Activated CD8-positive, alpha-beta T cell treated with anti-CD3 and anti-CD28 coated beads, Interleukin-2, amount 10 ng/mL, durations not matched to agents 7 days and 5 days (primary cell): ENCODE data around the gene CTSK. TPM values are rescaled to one million over a fixed set of nuclear protein-coding genes. Genes with fewer than 3 reads are reported as not detected.
"Not testable (repeated sequence)": the region's sequence is repeated elsewhere in the genome, so short reads cannot be mapped to it uniquely, and the experiment has no call there.

Experiments used
- ATAC-seq: fragments of 150-1000 bp; cut with Tn5 transposase; one replicate; pipeline ENCODE4 v1.10.0; 2021; ENCODE audit warnings: moderate library complexity
- CTCF ChIA-PET: fragments of 350-600 bp; sonication (Branson Sonifier 250); formaldehyde crosslinking; loops from one replicate; lab custom pipeline; 2021; ENCODE audit warnings: antibody characterized with exemption; lab: Charles Lee
- POLR2A ChIA-PET: fragments of 350-600 bp; sonication (Branson Sonifier 250); formaldehyde crosslinking; loops from one replicate; lab custom pipeline; 2021; ENCODE audit warnings: antibody characterized with exemption; lab: Charles Lee
- DNase-seq: peaks from one replicate; pipeline ENCODE4 v3.0.0-alpha.2; 2020
- H3K27ac Mint-ChIP-seq: one replicate; pipeline ENCODE4 v1.8.0; 2021; ENCODE audit warnings: mild to moderate bottlenecking, mixed read lengths
- H3K27me3 Mint-ChIP-seq: one replicate; pipeline ENCODE4 v1.8.0; 2021; ENCODE audit warnings: low read depth, mixed read lengths
- H3K36me3 Mint-ChIP-seq: one replicate; pipeline ENCODE4 v1.8.0; 2021; ENCODE audit warnings: low read depth, mixed read lengths
- H3K4me1 Mint-ChIP-seq: one replicate; pipeline ENCODE4 v1.8.0; 2021; ENCODE audit warnings: low read depth, mixed read lengths
- H3K4me3 Mint-ChIP-seq: one replicate; pipeline ENCODE4 v1.8.0; 2021; ENCODE audit warnings: mild to moderate bottlenecking, mixed read lengths
- H3K9me3 Mint-ChIP-seq: one replicate; pipeline ENCODE4 v1.8.0; 2022; ENCODE audit warnings: mixed read lengths; ENCODE audit not compliant: insufficient read depth
- total RNA-seq, 2 experiments: library from RNA; stranded (reverse); gene quantifications; one replicate each; pipeline ENCODE4 v1.2.3, GENCODE V29; 2021

The CTSK gene
- total RNA-seq, 2 experiments from 2014 or later = 5.9 to 6.4 TPM

GRCh38 chr1:150775931-150776505 is 32.0 kb downstream of the CTSK start:
- H3K9me3 Mint-ChIP-seq, H3K36me3 Mint-ChIP-seq, H3K27me3 Mint-ChIP-seq, DNase-seq, ATAC-seq, H3K27ac Mint-ChIP-seq, H3K4me3 Mint-ChIP-seq, POLR2A ChIA-PET: not testable (repeated sequence)
- peaks cover 29% of the 10 kb centered on the region for H3K4me1 Mint-ChIP-seq
- CTCF ChIA-PET = interaction anchor here (1.1 kb wide), 1 partner anchor 10 kb away, joined by 3 read pairs; the partner anchor contains the start of gene CTSS

GRCh38 chr1:150775276-150775675 is 32.8 kb downstream of the CTSK start:
- POLR2A ChIA-PET = no interaction called here
- H3K4me1 Mint-ChIP-seq = peaks cover 36% of the 10 kb centered on the region
- ATAC-seq (no peak), DNase-seq (no peak)
- H3K4me3 Mint-ChIP-seq = no peak overlapping the region
- peaks cover 3% of the 10 kb centered on the region for H3K27me3 Mint-ChIP-seq
- CTCF ChIA-PET = interaction anchor here (1.1 kb wide), 1 partner anchor 10 kb away, joined by 3 read pairs; the partner anchor contains the start of gene CTSS
- no peak overlapping the region for H3K27ac Mint-ChIP-seq
- H3K9me3 Mint-ChIP-seq = no peaks in the 10 kb centered on the region
- no peaks in the 10 kb centered on the region for H3K36me3 Mint-ChIP-seq

GRCh38 chr1:150772326-150772725 is 35.7 kb downstream of the CTSK start:
- ATAC-seq (no peak), DNase-seq (no peak)
- ChIA-PET CTCF (no interaction called here), POLR2A (no interaction called here)
- H3K36me3 Mint-ChIP-seq = no peaks in the 10 kb centered on the region
- no peak overlapping the region for H3K27ac Mint-ChIP-seq
- peaks cover 3% of the 10 kb centered on the region for H3K27me3 Mint-ChIP-seq
- H3K4me3 Mint-ChIP-seq = no peak overlapping the region
- peaks cover 20% of the 10 kb centered on the region for H3K4me1 Mint-ChIP-seq
- H3K9me3 Mint-ChIP-seq = no peaks in the 10 kb centered on the region

- H3K36me3 Mint-ChIP-seq = peaks cover 13% of the 10 kb centered on the region
- H3K27me3 Mint-ChIP-seq, H3K4me3 Mint-ChIP-seq, H3K9me3 Mint-ChIP-seq, ATAC-seq, POLR2A ChIA-PET, H3K27ac Mint-ChIP-seq, DNase-seq: not testable (repeated sequence)
- peaks cover 46% of the 10 kb centered on the region for H3K4me1 Mint-ChIP-seq
- CTCF ChIA-PET = interaction anchor here (1.1 kb wide), 1 partner anchor 91 kb away, joined by 3 read pairs; no protein-coding TSS in a partner anchor
These were observed 40.4 kb downstream of the CTSK start for GRCh38 chr1:150767704-150768103.

- Mint-ChIP-seq H3K4me1 (peaks cover 39% of the 10 kb centered on the region), H3K4me3 (peak overlapping the region; percentile 96), H3K36me3 (peaks cover 26% of the 10 kb centered on the region), H3K27ac (peak overlapping the region; percentile 96)
- H3K27me3 Mint-ChIP-seq, DNase-seq, H3K9me3 Mint-ChIP-seq, ATAC-seq: not testable (repeated sequence)
- POLR2A ChIA-PET = interaction anchor here (0.6 to 1.9 kb wide), 3 partner anchors 135 to 674 kb away, joined by 3 to 7 read pairs (median 5); no protein-coding TSS in a partner anchor
- CTCF ChIA-PET = interaction anchor here (0.7 to 2.6 kb wide), 4 partner anchors 9 to 237 kb away, joined by 3 to 10 read pairs (median 4); no protein-coding TSS in a partner anchor
These were observed 42.1 kb downstream of the CTSK start for GRCh38 chr1:150765977-150766301.

GRCh38 chr1:150765296-150765976 is 42.6 kb downstream of the CTSK start, which contains the start of gene CTSS:
Gene CTSS (minus strand): TSS chr1:150765778. CDS start chr1:150764763, 1,015 bp downstream.
- Mint-ChIP-seq H3K4me3 (peak within 1 kb of the TSS; percentile 96), H3K36me3 (peaks cover 29% of the 10 kb centered on the region), H3K9me3 (peaks cover 2% of the 10 kb centered on the region), H3K27me3 (peaks cover under 1% of the 10 kb centered on the region), H3K27ac (peak within 1 kb of the TSS; percentile 96), H3K4me1 (peaks cover 36% of the 10 kb centered on the region)
- ATAC-seq (peak; percentile 80), DNase-seq (peak; percentile 25)
- ChIA-PET POLR2A (interaction anchor here (1.9 kb wide), 1 partner anchor 208 kb away, joined by 5 read pairs; no protein-coding TSS in a partner anchor), CTCF (interaction anchor here (0.7 to 2.6 kb wide), 5 partner anchors 9 to 238 kb away, joined by 3 to 10 read pairs (median 3); no protein-coding TSS in a partner anchor)

- Mint-ChIP-seq H3K27me3 (no peaks in the 10 kb centered on the region), H3K27ac (peak overlapping the region; percentile 44), H3K4me3 (peak overlapping the region; percentile 96), H3K9me3 (peaks cover 5% of the 10 kb centered on the region), H3K4me1 (peaks cover 38% of the 10 kb centered on the region), H3K36me3 (peaks cover 36% of the 10 kb centered on the region)
- ChIA-PET POLR2A (interaction anchor here (1.0 to 1.9 kb wide), 2 partner anchors 9 to 209 kb away, joined by 3 to 5 read pairs; no protein-coding TSS in a partner anchor), CTCF (interaction anchor here (0.8 to 2.6 kb wide), 4 partner anchors 19 to 231 kb away, joined by 3 to 10 read pairs (median 3); no protein-coding TSS in a partner anchor)
- no peak for DNase-seq
- peak; percentile 52 for ATAC-seq
These were observed 43.4 kb downstream of the CTSK start for GRCh38 chr1:150764617-150765101.

GRCh38 chr1:150763018-150763417 is 45.0 kb downstream of the CTSK start:
- ChIA-PET POLR2A (no interaction called here), CTCF (no interaction called here)
- DNase-seq = no peak
- Mint-ChIP-seq H3K4me1 (peaks cover 38% of the 10 kb centered on the region), H3K9me3 (peaks cover 5% of the 10 kb centered on the region), H3K27ac (no peak overlapping the region), H3K27me3 (no peaks in the 10 kb centered on the region), H3K36me3 (peaks cover 43% of the 10 kb centered on the region), H3K4me3 (no peak overlapping the region)
- ATAC-seq = no peak

DNA sequence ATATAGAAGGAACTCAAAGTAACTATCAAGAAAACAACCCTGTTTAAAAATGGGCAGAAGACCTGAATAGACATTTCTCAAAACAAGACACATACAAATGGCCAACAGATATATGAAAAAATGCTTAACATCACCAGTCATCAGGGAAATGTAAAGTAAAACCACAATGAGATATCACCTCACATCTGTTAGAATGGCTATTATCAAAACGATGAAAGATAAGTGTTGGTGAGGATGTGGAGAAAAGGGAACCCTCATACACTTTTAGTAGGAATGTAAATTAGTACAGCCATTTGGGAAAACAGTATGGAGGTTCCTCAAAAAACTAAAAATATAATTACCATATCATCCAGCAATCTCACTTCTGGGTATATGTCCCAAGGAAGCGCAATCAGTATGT is 45.5 kb downstream of the CTSK start:
- Mint-ChIP-seq H3K4me3 (no peak overlapping the region), H3K27ac (no peak overlapping the region)

GRCh38 chr1:150761801-150762200 is 46.3 kb downstream of the CTSK start:
- DNase-seq (no peak), ATAC-seq (no peak)
- POLR2A ChIA-PET = no interaction called here
- no peak overlapping the region for H3K4me3 Mint-ChIP-seq
- peaks cover 53% of the 10 kb centered on the region for H3K36me3 Mint-ChIP-seq
- H3K4me1 Mint-ChIP-seq = peaks cover 38% of the 10 kb centered on the region
- H3K27ac Mint-ChIP-seq = no peak overlapping the region
- CTCF ChIA-PET = no interaction called here
- peaks cover 5% of the 10 kb centered on the region for H3K9me3 Mint-ChIP-seq
- H3K27me3 Mint-ChIP-seq = no peaks in the 10 kb centered on the region

More for the DNA sequence above, 45.5 kb downstream of the CTSK start:
- ATAC-seq = no peak
- ChIA-PET POLR2A (no interaction called here), CTCF (no interaction called here)
- peaks cover 38% of the 10 kb centered on the region for H3K4me1 Mint-ChIP-seq
- DNase-seq = no peak
- H3K9me3 Mint-ChIP-seq = peaks cover 5% of the 10 kb centered on the region
- H3K27me3 Mint-ChIP-seq = no peaks in the 10 kb centered on the region
- H3K36me3 Mint-ChIP-seq = peaks cover 47% of the 10 kb centered on the region

GRCh38 chr1:150760013-150760412 is 48.0 kb downstream of the CTSK start:
- H3K9me3 Mint-ChIP-seq = peaks cover 5% of the 10 kb centered on the region
- H3K4me3 Mint-ChIP-seq = no peak overlapping the region
- H3K36me3 Mint-ChIP-seq = peaks cover 54% of the 10 kb centered on the region
- no peaks in the 10 kb centered on the region for H3K27me3 Mint-ChIP-seq
- H3K4me1 Mint-ChIP-seq = peaks cover 25% of the 10 kb centered on the region
- ChIA-PET CTCF (no interaction called here), POLR2A (no interaction called here)
- no peak overlapping the region for H3K27ac Mint-ChIP-seq
- DNase-seq (no peak), ATAC-seq (no peak)
